Ishikawa (cell line): ENCODE data around the gene KCNQ1.

ENCODE experiments used
- CEBPB ChIP-seq: IDR thresholded peaks from 2 replicates; pipeline ENCODE4 v1.6.1; 2012
- CREB1 ChIP-seq: IDR thresholded peaks from 2 replicates; pipeline ENCODE4 v1.6.1; 2012; ENCODE audit warnings: low read depth
- EGR1 ChIP-seq: IDR thresholded peaks from 2 replicates; pipeline ENCODE4 v1.6.1; 2012
- EP300 ChIP-seq: IDR thresholded peaks from 2 replicates; pipeline ENCODE4 v1.6.1; 2012; ENCODE audit warnings: borderline replicate concordance
- FOXM1 ChIP-seq: IDR thresholded peaks from 2 replicates; pipeline ENCODE4 v1.6.1; 2012; ENCODE audit warnings: low read depth, borderline replicate concordance
- NFIC ChIP-seq: IDR thresholded peaks from 2 replicates; pipeline ENCODE4 v1.6.1; 2012
- RAD21 ChIP-seq: IDR thresholded peaks from 2 replicates; pipeline ENCODE4 v1.6.1; 2012; ENCODE audit warnings: low read depth
- TAF1 ChIP-seq: IDR thresholded peaks from 2 replicates; pipeline ENCODE4 v1.6.1; 2012; ENCODE audit warnings: low read depth, mild to moderate bottlenecking
- TCF12 ChIP-seq: IDR thresholded peaks from 2 replicates; pipeline ENCODE4 v1.6.1; 2012; ENCODE audit warnings: low read depth
- TEAD4 ChIP-seq: IDR thresholded peaks from 2 replicates; pipeline ENCODE4 v1.6.1; 2012
- YY1 ChIP-seq: IDR thresholded peaks from 2 replicates; pipeline ENCODE4 v1.6.1; 2012; ENCODE audit warnings: low read depth
- ZBTB7A ChIP-seq: IDR thresholded peaks from 2 replicates; pipeline ENCODE4 v1.6.1; 2012; ENCODE audit warnings: low read depth
- TF ChIP-seq, protein P1 (sequence below): IDR thresholded peaks from 2 replicates; pipeline ENCODE4 v1.6.1; 2012; ENCODE audit warnings: low read depth, mild to moderate bottlenecking
- TF ChIP-seq, protein P2 (sequence below): IDR thresholded peaks from 2 replicates; pipeline ENCODE4 v1.6.1; 2012
- TF ChIP-seq, protein P3 (sequence below): IDR thresholded peaks from 2 replicates; pipeline ENCODE4 v1.6.1; 2012

KCNQ1 gene

DNA sequence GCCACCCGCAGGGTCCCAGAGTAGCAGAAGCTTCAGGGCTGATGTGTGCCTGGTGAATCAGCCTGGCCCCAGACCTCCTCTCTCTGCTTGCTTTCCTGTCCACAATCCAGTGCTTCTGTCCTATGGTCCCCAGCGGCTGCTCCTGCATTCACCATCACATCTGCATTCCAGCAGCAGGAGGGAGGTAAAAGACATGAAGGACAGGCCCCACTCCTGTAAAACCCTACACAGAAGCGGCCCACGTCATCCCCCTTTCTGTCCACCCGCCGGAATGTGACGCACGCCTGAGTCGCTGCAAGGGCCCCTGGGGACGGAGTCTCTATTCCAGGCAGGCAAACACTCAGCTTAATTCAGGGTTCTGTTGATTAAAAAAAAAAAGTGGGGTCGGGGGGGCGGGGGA lies 382.4 kb downstream of the KCNQ1 start:
- TF ChIP-seq EGR1: no peak
- peak; percentile 28; the same call in 1 of the 2 replicates for TF ChIP-seq TEAD4

DNA sequence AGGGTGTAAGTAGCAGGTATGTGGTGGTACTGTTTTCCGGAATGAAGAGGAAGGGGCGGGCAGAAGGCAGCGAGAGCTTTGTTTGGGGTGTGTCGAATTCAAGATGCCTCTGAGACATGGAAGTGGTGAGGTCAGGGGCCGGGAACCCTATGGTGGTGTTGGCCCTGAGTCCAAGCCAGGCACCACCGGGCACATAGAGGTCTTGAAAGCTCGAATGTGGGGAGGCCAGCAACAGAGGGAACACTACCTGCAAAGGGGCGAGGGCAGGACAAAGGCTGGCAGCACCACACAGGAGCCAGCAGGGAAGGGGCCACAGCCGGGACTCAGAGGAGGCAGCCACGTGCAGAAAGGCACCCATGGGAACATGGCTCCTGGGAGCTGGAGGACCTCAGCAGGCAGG lies 383.0 kb downstream of the KCNQ1 start:
- no peak for TF ChIP-seq EP300
- no peak for TF ChIP-seq YY1
- no peak for TF ChIP-seq NFIC
- no peak for TF ChIP-seq EGR1
- TF ChIP-seq, protein P1, sequence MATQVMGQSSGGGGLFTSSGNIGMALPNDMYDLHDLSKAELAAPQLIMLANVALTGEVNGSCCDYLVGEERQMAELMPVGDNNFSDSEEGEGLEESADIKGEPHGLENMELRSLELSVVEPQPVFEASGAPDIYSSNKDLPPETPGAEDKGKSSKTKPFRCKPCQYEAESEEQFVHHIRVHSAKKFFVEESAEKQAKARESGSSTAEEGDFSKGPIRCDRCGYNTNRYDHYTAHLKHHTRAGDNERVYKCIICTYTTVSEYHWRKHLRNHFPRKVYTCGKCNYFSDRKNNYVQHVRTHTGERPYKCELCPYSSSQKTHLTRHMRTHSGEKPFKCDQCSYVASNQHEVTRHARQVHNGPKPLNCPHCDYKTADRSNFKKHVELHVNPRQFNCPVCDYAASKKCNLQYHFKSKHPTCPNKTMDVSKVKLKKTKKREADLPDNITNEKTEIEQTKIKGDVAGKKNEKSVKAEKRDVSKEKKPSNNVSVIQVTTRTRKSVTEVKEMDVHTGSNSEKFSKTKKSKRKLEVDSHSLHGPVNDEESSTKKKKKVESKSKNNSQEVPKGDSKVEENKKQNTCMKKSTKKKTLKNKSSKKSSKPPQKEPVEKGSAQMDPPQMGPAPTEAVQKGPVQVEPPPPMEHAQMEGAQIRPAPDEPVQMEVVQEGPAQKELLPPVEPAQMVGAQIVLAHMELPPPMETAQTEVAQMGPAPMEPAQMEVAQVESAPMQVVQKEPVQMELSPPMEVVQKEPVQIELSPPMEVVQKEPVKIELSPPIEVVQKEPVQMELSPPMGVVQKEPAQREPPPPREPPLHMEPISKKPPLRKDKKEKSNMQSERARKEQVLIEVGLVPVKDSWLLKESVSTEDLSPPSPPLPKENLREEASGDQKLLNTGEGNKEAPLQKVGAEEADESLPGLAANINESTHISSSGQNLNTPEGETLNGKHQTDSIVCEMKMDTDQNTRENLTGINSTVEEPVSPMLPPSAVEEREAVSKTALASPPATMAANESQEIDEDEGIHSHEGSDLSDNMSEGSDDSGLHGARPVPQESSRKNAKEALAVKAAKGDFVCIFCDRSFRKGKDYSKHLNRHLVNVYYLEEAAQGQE: no peak
- TF ChIP-seq TEAD4: no peak
- TF ChIP-seq FOXM1: no peak
- no peak for TF ChIP-seq CREB1
- TF ChIP-seq TAF1: no peak
- TF ChIP-seq, protein P2, sequence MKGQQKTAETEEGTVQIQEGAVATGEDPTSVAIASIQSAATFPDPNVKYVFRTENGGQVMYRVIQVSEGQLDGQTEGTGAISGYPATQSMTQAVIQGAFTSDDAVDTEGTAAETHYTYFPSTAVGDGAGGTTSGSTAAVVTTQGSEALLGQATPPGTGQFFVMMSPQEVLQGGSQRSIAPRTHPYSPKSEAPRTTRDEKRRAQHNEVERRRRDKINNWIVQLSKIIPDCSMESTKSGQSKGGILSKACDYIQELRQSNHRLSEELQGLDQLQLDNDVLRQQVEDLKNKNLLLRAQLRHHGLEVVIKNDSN: no peak

DNA sequence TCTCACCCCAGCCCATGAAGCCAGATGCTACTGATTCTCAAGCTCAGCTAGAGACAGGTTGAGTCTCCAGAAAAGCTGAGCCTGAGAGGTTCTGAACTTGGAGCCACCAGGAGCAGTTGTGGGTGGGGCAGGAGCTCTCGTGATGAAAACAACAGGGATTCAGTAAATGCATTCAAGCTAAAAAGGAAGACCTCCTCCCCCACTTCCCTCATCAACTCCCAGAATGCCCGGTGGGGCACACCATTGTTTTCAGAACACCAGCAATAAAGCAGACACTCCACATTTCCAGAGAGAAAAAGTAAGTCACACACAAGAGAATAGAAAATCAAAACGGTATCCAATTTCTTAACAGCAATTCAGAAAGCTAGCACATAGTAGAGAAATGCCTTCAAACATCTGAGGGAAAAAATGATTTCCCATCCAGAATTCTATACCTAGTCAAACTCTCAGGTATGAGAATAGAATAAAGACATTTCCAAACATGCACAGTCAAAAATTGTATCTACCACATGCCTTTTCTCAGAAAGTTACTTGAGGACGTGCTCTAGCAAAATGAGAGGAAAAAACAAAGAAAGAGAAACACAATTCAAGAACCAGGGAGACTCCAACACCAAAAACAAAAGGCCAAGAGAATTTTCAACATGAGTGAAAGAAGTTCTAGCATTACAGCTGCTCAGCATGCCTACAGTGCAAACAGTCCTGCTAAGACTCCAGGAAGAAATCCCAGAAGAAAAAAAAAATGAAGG lies 383.9 kb downstream of the KCNQ1 start:
- TF ChIP-seq NFIC: no peak
- TF ChIP-seq CREB1: no peak
- no peak for TF ChIP-seq ZBTB7A
- no peak for TF ChIP-seq TCF12
- no peak for TF ChIP-seq EGR1
- TF ChIP-seq, protein P1: no peak
- TF ChIP-seq, protein P3, sequence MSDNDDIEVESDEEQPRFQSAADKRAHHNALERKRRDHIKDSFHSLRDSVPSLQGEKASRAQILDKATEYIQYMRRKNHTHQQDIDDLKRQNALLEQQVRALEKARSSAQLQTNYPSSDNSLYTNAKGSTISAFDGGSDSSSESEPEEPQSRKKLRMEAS: no peak
- TF ChIP-seq RAD21: no peak
- TF ChIP-seq CEBPB: no peak

DNA sequence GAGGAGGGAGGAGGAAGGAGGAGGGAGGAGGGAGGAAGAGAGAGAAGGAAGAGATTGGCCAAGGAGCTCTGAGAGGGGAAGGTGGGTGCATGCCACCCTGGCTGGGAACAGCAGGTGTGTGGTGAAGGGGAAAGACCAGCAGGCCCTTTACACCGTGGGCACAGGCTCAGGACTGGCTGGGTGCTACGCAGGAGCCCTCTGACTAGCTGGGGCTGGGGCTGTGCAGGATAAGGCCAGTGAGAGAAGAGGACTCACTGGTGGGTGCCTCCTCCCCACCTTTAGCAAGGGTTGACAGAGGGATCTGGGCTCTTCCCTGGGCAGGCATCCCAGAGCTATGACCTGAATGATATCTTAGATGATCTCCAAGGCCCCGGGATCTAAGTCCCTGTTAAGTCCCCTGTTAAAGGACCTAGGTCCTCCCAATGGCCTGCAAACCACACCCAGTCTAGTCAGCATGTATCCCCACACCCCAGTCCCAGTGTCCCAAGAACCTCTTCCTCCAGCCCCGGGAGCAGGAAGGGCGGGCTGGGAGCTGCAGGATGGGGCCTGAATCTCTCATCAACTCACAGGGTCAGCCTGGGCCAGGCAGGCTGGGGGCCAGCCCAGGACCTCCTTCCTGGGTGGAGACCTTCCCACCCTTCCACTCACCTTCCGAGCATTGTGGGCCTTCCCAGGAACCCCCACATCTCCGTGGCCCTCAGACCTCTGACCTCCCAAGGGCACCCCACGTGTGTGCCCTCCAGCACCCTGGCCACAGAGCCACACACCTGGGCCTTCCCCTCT lies 385.4 kb downstream of the KCNQ1 start:
- TF ChIP-seq TEAD4 (no peak), CREB1 (no peak), FOXM1 (no peak), NFIC (no peak), ZBTB7A (no peak), EGR1 (no peak), CEBPB (no peak), RAD21 (no peak), EP300 (no peak), TAF1 (no peak), YY1 (no peak), TCF12 (no peak)
- TF ChIP-seq, protein P2: no peak
- TF ChIP-seq, protein P1: no peak
- TF ChIP-seq, protein P3: no peak
